GM18508 (cell line): Measurements from ENCODE around the gene XAGE3.
"Not testable (repeated sequence)": the region's sequence is repeated elsewhere in the genome, so short reads cannot be mapped to it uniquely, and the experiment has no call there.

Source experiments
- ATAC-seq: cut with Tn5 transposase; IDR thresholded peaks from one replicate; pipeline ENCODE4 v1.9.1; 2021; ENCODE audit warnings: moderate number of reproducible peaks; ENCODE audit not compliant: insufficient read depth, unreplicated experiment

The XAGE3 gene

GRCh38 chrX:52867610-52868348, at the start of gene XAGE3:
TSS of gene XAGE3 (minus strand) at chrX:52868083. CDS start at chrX:52867133, 950 bp downstream.
- no peak for ATAC-seq

GRCh38 chrX:52914704-52915103, 46.8 kb upstream of the XAGE3 start:
- not testable (repeated sequence) for ATAC-seq

- not testable (repeated sequence) for ATAC-seq
Observed at GRCh38 chrX:52913681-52914080, 45.8 kb upstream of the XAGE3 start.

- not testable (repeated sequence) for ATAC-seq
Observed at GRCh38 chrX:52909313-52909969, 41.6 kb upstream of the XAGE3 start.

GRCh38 chrX:52907900-52908299, 40.0 kb upstream of the XAGE3 start:
- not testable (repeated sequence) for ATAC-seq

GRCh38 chrX:52907137-52907536, 39.3 kb upstream of the XAGE3 start:
- ATAC-seq, result not testable (repeated sequence)

GRCh38 chrX:52906072-52906471, 38.2 kb upstream of the XAGE3 start:
- not testable (repeated sequence) for ATAC-seq

GRCh38 chrX:52905531-52905930, 37.6 kb upstream of the XAGE3 start:
- ATAC-seq, result not testable (repeated sequence)

GRCh38 chrX:52896855-52897709, 29.2 kb upstream of the XAGE3 start, which contains the start of gene FAM156B:
TSS of gene FAM156B (plus strand) at chrX:52897330. CDS start at chrX:52907226, 9,896 bp downstream.
- peak; percentile 67 for ATAC-seq

- ATAC-seq, result peak; percentile 16
Observed at GRCh38 chrX:52896438-52896837, 28.6 kb upstream of the XAGE3 start.

GRCh38 chrX:52888090-52888489, 20.2 kb upstream of the XAGE3 start:
- not testable (repeated sequence) for ATAC-seq

GRCh38 chrX:52887459-52887858, 19.6 kb upstream of the XAGE3 start:
- ATAC-seq, result not testable (repeated sequence)

GRCh38 chrX:52876386-52876785, 8.5 kb upstream of the XAGE3 start:
- not testable (repeated sequence) for ATAC-seq

GRCh38 chrX:52875436-52875835, 7.6 kb upstream of the XAGE3 start:
- not testable (repeated sequence) for ATAC-seq

GRCh38 chrX:52874661-52875060, 6.8 kb upstream of the XAGE3 start:
- no peak for ATAC-seq

- not testable (repeated sequence) for ATAC-seq
Observed at GRCh38 chrX:52873825-52874224, 5.9 kb upstream of the XAGE3 start.

GRCh38 chrX:52870046-52870445, 2.2 kb upstream of the XAGE3 start:
- ATAC-seq, result no peak

- ATAC-seq, result no peak
Observed at GRCh38 chrX:52865343-52865998, 2.4 kb downstream of the XAGE3 start.

- not testable (repeated sequence) for ATAC-seq
Observed at GRCh38 chrX:52856991-52857525, 10.8 kb downstream of the XAGE3 start.
